ENCODE results near the gene AK2.

DNA sequence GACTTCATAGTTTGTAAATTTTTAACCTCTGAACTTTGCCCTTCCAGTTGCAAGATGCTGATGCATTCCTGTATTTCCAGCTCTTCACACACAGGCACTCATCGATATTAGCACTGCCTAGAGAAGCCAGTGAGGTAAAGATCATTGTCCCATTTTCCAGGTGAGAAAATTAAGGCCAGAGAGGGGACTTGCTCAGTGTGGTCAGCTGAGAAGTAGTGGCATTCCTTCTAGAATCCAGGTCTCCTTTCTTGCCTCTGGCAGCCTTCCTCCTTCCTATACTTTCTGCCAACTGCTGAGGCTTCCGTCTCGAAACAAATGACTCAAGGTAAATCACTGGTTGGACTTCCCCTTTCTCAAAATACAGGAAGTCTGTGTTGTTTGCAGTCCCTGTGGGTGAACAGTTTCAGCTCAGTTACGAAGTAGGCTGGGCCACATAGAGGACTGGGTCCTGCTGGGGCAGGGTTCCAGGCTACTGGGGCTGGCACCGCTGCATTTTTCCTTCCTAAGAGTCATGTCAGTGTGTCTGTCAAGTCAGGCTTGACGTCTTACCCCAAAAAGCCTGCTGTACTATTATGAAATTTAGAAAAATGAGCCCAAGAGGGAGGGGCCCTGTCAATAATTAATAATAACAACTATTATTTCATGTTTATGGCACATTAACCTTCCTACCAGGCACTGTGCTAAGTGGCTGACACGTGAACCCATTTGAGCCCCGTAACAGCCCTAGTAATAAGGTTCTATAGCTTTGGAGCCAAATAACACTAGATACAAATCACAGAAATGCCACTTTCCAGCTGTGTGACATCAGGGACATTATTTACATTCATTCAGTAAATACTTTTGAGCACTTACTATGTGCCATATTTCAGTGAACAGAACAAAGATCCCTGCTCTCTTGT is 55.4 kb downstream of the AK2 start:
- TF ChIP-seq, protein P1, sequence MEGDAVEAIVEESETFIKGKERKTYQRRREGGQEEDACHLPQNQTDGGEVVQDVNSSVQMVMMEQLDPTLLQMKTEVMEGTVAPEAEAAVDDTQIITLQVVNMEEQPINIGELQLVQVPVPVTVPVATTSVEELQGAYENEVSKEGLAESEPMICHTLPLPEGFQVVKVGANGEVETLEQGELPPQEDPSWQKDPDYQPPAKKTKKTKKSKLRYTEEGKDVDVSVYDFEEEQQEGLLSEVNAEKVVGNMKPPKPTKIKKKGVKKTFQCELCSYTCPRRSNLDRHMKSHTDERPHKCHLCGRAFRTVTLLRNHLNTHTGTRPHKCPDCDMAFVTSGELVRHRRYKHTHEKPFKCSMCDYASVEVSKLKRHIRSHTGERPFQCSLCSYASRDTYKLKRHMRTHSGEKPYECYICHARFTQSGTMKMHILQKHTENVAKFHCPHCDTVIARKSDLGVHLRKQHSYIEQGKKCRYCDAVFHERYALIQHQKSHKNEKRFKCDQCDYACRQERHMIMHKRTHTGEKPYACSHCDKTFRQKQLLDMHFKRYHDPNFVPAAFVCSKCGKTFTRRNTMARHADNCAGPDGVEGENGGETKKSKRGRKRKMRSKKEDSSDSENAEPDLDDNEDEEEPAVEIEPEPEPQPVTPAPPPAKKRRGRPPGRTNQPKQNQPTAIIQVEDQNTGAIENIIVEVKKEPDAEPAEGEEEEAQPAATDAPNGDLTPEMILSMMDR (conservative IDR thresholded peaks at IDR 0.05), result no peak
- no peak for TF ChIP-seq EZH2 (IDR thresholded peaks at IDR 0.05; ENCODE audit: low read depth)
